Stimulated activated naive CD8-positive, alpha-beta T cell treated with anti-CD3 and anti-CD28 coated beads, Interleukin-15, amount 100 ng/mL, for 72 hours (primary cell): ENCODE data around the gene LGR4.

Experiments used
- ATAC-seq: fragments of 150-1000 bp; cut with Tn5 transposase; 2 replicates; pipeline ENCODE4 v1.10.0; 2021; ENCODE audit warnings: mild to moderate bottlenecking, moderate library complexity
- DNase-seq, 2 donors: peaks; one replicate each; pipeline ENCODE4 v3.0.0; 2021 to 2022
- H3K27ac Mint-ChIP-seq, 2 donors: one replicate each; pipeline ENCODE4 v1.8.0; 2022; ENCODE audit warnings: mild to moderate bottlenecking in 2 of 2, mixed read lengths in 2 of 2, moderate library complexity in 2 of 2
- H3K27me3 Mint-ChIP-seq: one replicate; pipeline ENCODE4 v1.8.0; 2022; ENCODE audit warnings: mixed read lengths
- H3K4me1 Mint-ChIP-seq: one replicate; pipeline ENCODE4 v1.8.0; 2022; ENCODE audit warnings: mild to moderate bottlenecking, mixed read lengths
- H3K4me3 Mint-ChIP-seq, 2 donors: one replicate each; pipeline ENCODE4 v1.8.0; 2022; ENCODE audit warnings: mild to moderate bottlenecking in 2 of 2, mixed read lengths in 2 of 2, moderate library complexity in 1 of 2
- H3K9me3 Mint-ChIP-seq, 2 donors: one replicate each; pipeline ENCODE4 v1.8.0; 2022; ENCODE audit warnings: mixed read lengths in 2 of 2

LGR4 gene

DNA sequence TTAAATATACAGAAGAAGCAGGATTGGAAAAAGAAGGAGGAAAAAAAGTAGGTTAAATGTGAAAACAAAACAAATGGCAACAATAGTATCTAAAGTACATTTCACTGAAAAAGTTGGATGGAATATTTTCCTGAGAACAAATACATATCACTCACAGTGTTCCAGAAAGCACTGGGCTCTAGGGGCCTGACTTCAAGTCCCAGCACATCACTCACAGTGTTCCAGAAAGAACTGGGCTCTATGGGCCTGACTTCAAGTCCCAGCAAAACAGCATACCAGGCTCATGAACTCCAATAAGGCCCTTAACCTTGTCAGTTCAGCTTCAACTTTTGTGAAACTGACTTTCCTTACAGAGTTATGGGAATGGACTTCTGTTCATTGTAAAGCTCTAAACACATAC, 63.5 kb downstream of the LGR4 start:
- no peaks in the 10 kb centered on the region for H3K9me3 Mint-ChIP-seq
- ATAC-seq (no peak), DNase-seq (no peak)
- H3K4me3 Mint-ChIP-seq, result no peak overlapping the region
- H3K27ac Mint-ChIP-seq, result no peak overlapping the region
- H3K27me3 Mint-ChIP-seq, result peaks cover 10% of the 10 kb centered on the region
- H3K4me1 Mint-ChIP-seq, result no peaks in the 10 kb centered on the region

DNA sequence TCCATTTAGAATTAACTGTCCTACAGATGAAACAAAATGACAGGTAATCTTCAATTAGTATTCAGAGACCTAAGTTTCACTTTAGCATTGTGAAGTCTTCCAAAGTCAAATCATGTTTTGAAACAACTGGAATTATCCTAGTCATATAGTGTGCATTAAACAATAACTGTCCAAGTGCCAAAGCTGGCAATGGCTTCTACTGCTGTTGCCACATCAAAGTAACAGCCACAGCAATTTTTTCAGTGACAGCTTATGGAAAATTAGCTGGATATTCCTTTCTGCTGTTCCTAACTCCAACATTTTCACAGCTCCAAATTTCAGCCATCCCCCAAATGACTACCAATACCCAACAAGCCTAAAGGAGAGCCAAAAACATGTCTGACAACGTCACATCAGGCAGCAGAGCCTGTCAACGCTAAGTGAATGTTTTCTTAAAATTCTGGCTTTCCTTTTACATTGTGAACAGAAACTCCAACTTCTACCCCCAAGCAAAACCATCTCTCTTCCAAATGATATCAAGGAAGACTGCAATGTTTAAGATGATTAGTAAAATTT, 64.3 kb downstream of the LGR4 start:
- ATAC-seq, result no peak
- Mint-ChIP-seq H3K4me3 (no peak overlapping the region), H3K9me3 (no peaks in the 10 kb centered on the region), H3K4me1 (no peaks in the 10 kb centered on the region), H3K27me3 (peaks cover 5% of the 10 kb centered on the region), H3K27ac (no peak overlapping the region)
- DNase-seq, result no peak

DNA sequence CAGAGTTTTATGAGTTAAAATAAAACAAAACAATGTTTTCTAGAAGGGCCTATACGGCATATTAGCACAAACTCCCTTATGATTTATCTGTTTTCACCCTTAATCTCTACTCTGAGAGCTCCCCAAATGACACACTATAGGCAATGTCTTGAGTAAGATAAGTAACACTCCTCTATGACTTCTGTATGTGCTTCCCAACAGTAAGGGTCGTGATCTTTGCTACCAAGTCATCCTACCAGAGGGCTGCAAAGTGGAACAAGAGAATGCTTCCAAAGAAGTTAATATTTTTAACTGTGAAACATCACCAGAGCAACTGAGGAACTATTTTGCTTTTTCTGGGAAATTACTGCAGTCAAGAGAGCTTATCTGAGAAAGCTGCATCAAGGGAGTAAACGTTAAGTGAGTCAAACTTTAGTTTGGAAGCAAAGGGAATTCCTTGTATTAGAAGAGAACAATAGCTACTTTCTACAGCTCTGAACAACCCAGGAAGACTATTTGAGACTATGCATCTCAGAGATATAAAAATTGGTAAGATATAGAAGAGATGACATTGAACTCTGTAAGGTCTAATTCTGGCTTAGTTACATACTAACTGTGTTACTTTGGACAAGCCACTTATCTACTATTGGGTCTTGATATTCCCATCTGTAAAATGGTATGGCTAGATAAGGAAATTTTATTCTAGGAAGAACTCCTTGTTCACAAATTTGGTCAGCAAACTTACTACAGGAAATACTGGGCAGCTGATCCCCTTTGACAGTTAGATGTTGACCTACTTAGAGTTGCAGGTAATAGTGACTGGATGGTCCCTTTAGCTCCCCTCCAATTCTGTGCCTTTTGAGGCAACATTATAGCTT, 65.9 kb downstream of the LGR4 start:
- Mint-ChIP-seq H3K9me3 (no peaks in the 10 kb centered on the region), H3K4me1 (no peaks in the 10 kb centered on the region), H3K27me3 (no peaks in the 10 kb centered on the region), H3K27ac (no peak overlapping the region), H3K4me3 (no peak overlapping the region)
- ATAC-seq, result no peak
- no peak for DNase-seq

DNA sequence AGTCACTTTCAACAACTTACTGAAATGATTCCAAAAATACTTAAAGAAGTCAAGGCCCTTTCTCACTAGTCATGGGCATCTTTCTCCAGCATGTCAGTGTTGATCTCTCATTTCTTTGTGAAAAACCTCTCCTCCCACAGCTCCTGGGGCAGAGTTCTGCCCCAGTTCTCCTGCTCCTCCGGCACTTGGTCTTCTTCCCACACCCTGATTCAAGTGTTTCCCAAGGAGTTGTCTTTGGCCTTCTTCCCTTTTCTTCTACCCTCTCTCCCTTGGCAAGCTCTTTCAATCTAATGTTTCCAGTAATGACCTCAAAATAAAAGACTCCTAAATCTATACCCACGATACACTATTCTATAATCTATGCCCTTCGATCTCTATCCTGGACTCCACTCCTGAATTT, 67.5 kb downstream of the LGR4 start:
- Mint-ChIP-seq H3K4me1 (no peaks in the 10 kb centered on the region), H3K4me3 (no peak overlapping the region), H3K9me3 (no peaks in the 10 kb centered on the region), H3K27me3 (no peaks in the 10 kb centered on the region), H3K27ac (no peak overlapping the region)
- DNase-seq (no peak), ATAC-seq (no peak)

DNA sequence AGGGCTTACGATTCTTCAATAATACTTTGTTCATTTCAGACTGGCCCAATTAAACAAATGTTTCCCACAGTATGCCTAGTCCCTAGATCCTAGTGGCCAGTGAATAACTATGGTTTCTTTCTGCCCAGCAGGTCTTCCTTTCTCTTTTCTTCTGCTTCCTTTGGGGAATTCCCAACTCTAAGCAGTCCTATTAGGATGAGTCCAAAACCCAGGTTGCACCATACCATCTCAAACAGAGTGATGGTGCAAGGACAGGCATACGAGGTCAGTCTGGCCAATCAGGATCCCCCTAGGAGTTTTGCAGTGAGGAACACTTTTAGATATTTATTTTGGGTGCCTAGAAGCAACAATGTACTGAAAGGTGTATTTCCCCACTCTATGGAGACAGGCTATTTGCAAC, 68.2 kb downstream of the LGR4 start:
- no peaks in the 10 kb centered on the region for H3K9me3 Mint-ChIP-seq

DNA sequence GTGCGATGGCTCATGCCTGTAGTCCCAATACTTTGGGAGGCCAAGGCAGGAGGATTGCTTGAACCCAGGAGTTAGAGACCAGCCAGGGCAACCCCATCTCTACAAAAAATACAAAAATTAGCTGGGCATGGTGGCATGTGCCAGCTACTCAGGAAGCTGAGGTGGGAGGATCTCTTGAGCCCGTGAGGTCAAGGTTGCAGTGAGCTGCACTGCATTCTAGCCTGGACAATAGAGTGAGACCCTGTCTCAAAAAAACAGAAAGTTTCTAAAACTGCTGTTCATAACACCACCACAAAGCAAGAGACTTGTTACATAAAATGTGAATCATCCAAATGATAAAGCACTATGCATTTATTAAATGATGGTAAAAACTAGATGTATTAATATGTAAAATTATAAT, 69.4 kb downstream of the LGR4 start:
- Mint-ChIP-seq H3K27ac (no peak overlapping the region), H3K4me1 (no peaks in the 10 kb centered on the region), H3K4me3 (no peak overlapping the region), H3K27me3 (no peaks in the 10 kb centered on the region), H3K9me3 (no peaks in the 10 kb centered on the region)
- DNase-seq, result no peak
- ATAC-seq, result no peak

More for the DNA sequence above, 68.2 kb downstream of the LGR4 start:
- Mint-ChIP-seq H3K4me1 (no peaks in the 10 kb centered on the region), H3K27ac (no peak overlapping the region), H3K4me3 (no peak overlapping the region), H3K27me3 (no peaks in the 10 kb centered on the region)
- no peak for ATAC-seq
- no peak for DNase-seq

DNA sequence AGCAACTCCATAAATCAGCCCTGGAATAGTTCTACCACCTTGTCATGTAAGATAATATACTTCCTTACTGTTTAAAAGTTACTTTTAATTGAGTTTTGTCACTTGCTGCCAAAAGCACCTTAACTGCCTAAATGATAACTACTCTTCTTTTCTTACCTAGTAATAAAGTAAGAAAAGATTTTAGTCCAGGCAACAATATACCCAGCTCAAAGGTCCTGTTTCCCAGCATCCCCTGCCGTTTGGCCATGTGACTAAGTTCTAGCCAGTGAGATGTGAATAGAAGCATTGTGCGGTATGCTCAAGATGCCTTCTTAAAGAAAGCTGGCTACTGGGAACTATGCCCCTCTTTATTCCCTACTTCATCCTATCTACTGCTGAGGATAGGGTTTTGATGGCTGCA, 70.1 kb downstream of the LGR4 start:
- DNase-seq (no peak), ATAC-seq (no peak)
- Mint-ChIP-seq H3K9me3 (no peaks in the 10 kb centered on the region), H3K4me3 (no peak overlapping the region), H3K27me3 (peaks cover 3% of the 10 kb centered on the region), H3K4me1 (no peaks in the 10 kb centered on the region), H3K27ac (no peak overlapping the region)

DNA sequence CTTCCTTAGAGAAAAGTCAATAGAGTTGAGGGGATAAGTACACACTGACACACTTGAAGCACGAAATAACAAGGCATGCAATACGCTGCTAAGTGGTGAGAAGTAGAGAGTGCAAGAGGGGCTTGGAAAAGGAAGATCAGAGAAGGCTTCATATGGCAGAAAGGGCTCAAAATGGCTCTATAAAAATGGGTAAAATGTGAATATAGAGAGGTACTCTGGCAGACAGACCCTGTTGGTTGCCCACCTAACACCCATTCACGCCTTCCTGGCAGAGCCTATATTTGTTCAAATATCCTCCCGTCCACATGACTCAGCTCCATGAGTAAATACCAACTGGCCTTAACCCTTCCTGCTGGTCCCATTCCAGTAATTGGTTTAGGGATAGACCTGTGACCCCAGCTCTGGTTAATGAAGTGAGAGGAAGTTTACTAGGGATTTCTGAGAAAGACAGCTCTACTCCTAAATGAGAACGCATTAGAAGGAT, 70.7 kb downstream of the LGR4 start:
- DNase-seq (no peak), ATAC-seq (no peak)
- Mint-ChIP-seq H3K27me3 (peaks cover 8% of the 10 kb centered on the region), H3K9me3 (no peaks in the 10 kb centered on the region), H3K4me3 (no peak overlapping the region), H3K27ac (no peak overlapping the region), H3K4me1 (no peaks in the 10 kb centered on the region)

DNA sequence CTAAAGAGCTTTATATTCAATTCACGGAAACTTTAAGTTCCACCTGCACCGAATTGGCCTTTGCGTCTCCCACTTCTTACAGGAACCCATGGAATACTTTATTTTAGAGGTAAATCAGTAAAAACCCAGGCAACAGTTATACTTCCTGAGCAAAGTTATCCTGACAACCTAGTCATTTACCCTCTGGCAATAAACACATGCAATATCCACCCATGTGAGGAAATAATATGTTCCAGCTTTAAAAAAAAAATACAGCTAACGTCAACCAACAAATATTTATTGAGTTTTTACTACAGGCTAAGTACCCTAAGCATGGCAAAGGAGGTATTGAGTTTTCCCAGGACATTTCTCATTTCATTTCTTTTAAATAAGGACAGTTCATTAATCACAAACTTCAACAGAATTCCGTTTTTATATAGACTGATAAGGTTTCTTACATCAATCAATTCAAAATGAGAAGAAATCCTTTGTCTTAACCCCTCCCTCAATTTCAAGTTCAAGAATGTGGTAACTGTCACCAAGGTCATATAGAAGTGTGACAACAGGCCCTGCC, 71.2 kb downstream of the LGR4 start:
- Mint-ChIP-seq H3K27me3 (peaks cover 8% of the 10 kb centered on the region), H3K4me3 (no peak overlapping the region), H3K4me1 (no peaks in the 10 kb centered on the region), H3K9me3 (no peaks in the 10 kb centered on the region), H3K27ac (no peak overlapping the region)
- DNase-seq (no peak), ATAC-seq (no peak)

DNA sequence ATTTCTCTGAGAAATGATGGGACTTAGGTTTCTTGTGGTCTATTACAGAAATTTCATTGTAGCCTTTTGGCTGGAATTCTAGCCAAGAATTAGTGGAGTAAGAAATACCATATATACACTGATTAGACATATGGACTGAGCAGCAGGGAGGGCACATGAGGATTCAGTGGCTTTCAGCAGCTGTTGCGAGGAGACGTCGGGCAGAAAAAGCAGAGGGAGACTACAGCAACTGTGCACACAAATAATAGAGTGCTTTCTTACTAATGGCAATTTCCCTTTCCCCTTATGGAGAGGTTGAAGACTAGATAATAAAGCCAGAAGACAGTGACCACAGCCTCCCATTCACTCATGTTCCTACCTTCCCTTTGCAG, 74.2 kb downstream of the LGR4 start:
- Mint-ChIP-seq H3K4me1 (no peaks in the 10 kb centered on the region), H3K9me3 (no peaks in the 10 kb centered on the region), H3K27ac (no peak overlapping the region), H3K27me3 (peaks cover 8% of the 10 kb centered on the region), H3K4me3 (no peak overlapping the region)
- no peak for DNase-seq
- ATAC-seq, result no peak

DNA sequence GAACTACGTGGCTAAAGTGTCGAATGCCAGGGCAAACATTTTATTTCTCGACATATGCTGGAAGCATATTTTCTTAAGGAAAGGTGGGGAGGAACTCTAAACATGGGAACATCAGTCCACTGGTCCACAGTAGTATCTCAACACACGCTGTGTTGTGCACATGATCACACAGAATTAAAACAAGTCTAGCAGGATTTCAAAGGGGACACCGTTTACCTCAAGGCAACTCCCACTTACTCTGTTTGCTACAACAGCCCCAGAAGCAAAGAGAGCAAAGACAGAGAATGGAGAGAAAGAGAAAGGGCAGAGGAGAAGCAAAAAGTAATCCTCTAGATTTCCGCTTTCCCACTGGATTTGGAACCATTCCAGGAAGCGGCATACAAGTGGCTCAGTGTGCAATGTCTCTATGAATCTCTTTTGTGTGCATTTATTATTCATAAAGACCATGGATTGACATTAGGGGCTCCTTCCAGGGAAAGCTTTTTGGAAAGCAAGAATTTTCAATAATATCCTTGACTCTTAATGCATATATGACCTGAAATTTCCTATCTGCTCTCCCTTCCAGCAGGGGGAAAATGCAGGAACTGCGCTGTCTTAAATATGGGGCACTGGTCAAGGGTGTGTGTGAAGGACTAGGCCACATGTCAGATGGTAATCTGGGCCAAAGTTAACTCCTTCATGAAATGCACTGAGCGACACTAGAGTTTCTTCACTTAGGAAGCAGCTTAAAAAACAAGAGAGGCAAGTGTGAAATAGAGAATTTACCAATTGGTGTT, 74.8 kb downstream of the LGR4 start:
- Mint-ChIP-seq H3K27ac (no peak overlapping the region), H3K27me3 (peaks cover 8% of the 10 kb centered on the region), H3K4me3 (no peak overlapping the region), H3K9me3 (no peaks in the 10 kb centered on the region), H3K4me1 (no peaks in the 10 kb centered on the region)
- DNase-seq (no peak), ATAC-seq (no peak)

DNA sequence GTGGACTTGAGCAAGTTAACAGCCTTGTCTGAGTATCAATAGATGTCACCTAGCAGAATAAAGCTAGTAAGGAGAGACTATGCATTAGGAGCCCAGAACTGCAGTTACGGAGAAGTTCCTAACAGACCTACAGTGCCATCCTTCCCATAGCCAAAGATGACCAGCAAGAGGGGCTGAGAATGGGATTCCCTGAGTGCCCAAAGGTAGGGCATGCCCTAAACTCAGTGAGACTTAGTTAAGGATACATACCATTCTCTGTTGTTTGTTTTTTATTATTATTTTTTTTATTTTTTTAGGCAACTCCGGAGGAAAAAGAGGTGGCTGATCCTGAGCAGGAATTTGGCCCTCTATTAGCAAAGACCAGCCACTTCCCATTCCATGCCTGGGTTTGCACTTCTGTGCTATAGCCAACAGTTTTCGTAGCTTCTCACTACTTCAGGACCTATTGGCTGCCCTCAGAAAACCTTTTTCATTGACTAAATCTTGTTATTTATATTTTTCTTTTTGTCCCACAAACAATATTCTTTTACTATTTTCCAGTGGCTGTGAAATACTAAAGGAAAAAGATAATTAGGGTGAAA, 76.2 kb downstream of the LGR4 start:
- no peak overlapping the region for H3K4me3 Mint-ChIP-seq
- peaks cover 8% of the 10 kb centered on the region for H3K27me3 Mint-ChIP-seq
- no peak for ATAC-seq
- no peaks in the 10 kb centered on the region for H3K9me3 Mint-ChIP-seq
- H3K27ac Mint-ChIP-seq, result no peak overlapping the region
- no peaks in the 10 kb centered on the region for H3K4me1 Mint-ChIP-seq
- DNase-seq, result no peak

DNA sequence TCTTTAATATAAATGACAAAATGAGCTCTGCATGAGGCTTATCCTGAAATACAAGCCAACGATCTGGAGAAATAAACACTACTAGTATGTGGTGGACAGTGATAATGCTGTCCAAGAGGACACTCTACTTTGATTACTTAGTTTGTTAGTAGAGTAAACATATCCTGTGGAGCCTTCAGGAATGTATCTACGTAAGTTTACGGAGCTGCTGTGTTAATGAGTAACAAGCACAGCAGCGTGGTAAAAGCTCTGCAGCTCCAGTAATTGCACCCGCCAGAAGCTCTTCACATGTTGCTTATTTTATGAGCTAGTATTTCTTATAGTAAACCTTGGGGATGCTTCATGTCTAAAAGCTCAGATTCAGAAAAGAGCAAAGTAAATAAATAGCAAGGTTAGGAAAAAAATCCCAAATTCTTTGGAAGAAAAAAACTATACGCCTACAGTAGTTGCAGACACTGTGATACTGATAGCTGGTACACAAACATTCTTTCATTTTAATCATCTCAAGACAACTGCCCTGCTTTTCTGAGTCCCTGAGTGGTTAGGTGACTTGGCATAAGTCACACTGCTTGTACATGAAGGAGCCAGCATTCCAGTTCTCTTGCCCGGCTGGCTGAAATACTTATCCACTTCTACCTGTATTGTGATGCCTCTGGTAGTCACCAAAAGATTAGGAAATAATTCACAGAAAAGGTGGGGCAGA, 76.9 kb downstream of the LGR4 start:
- Mint-ChIP-seq H3K4me1 (no peaks in the 10 kb centered on the region), H3K9me3 (no peaks in the 10 kb centered on the region), H3K27me3 (peaks cover 8% of the 10 kb centered on the region), H3K27ac (no peak overlapping the region), H3K4me3 (no peak overlapping the region)
- no peak for ATAC-seq
- DNase-seq, result no peak

DNA sequence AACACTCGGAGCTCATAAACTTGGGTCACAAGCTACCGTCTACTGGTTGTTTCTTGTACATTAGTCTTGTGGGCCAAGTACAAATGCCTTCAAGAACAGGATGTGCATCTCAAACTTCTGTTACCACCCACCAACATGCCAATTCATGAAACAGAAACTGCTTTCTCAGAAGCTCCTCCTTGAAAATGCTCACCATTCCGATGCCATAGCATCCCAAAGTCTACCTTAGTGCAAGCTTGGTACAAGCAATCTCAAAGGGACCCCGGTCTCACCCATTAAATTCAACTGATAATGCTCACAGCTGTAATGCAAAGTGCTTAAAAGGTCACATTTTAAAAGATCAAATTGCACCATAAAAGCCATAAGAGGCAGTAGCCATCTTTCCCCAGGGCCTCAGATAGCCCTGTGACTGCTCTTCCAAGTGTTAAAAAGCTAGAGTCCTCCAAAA, 77.8 kb downstream of the LGR4 start:
- no peak overlapping the region for H3K4me3 Mint-ChIP-seq
- no peak for ATAC-seq
- H3K9me3 Mint-ChIP-seq, result no peaks in the 10 kb centered on the region
- DNase-seq, result no peak
- peaks cover 8% of the 10 kb centered on the region for H3K27me3 Mint-ChIP-seq
- no peaks in the 10 kb centered on the region for H3K4me1 Mint-ChIP-seq
- H3K27ac Mint-ChIP-seq, result no peak overlapping the region
